Measurements from ENCODE around the gene CHST14. TPM values are rescaled to one million over a fixed set of nuclear protein-coding genes. Genes with fewer than 3 reads are reported as not detected.
"Not testable (repeated sequence)": the region's sequence is repeated elsewhere in the genome, so short reads cannot be mapped to it uniquely, and the experiment has no call there.

Gene CHST14
- total RNA-seq, 1 donor from 2014 or later: 3.9 TPM

GRCh38 chr15:40452296-40453090 is 18.3 kb upstream of the CHST14 start:
- TF ChIP-seq CTCF (IDR thresholded peaks at IDR 0.05; ENCODE audit: partially characterized antibody, unreplicated experiment): no peak
- DNase-seq: no peak
- Mint-ChIP-seq H3K4me3 (ENCODE audit: unreplicated experiment) (no peak overlapping the region), H3K27me3 (ENCODE audit: unreplicated experiment) (peaks cover 3% of the 10 kb centered on the region), H3K4me1 (ENCODE audit: low read depth, unreplicated experiment) (peaks cover 24% of the 10 kb centered on the region), H3K36me3 (ENCODE audit: unreplicated experiment) (no peaks in the 10 kb centered on the region), H3K9me3 (ENCODE audit: unreplicated experiment) (peaks cover 5% of the 10 kb centered on the region), H3K27ac (ENCODE audit: unreplicated experiment) (no peak overlapping the region)

GRCh38 chr15:40453941-40454340 is 16.8 kb upstream of the CHST14 start:
- not testable (repeated sequence) for H3K36me3 Mint-ChIP-seq (ENCODE audit: unreplicated experiment); H3K27me3 Mint-ChIP-seq (ENCODE audit: unreplicated experiment); H3K27ac Mint-ChIP-seq (ENCODE audit: unreplicated experiment); DNase-seq; H3K4me3 Mint-ChIP-seq (ENCODE audit: unreplicated experiment); H3K9me3 Mint-ChIP-seq (ENCODE audit: unreplicated experiment)
- peaks cover 27% of the 10 kb centered on the region for H3K4me1 Mint-ChIP-seq (ENCODE audit: low read depth, unreplicated experiment)

- peaks cover 3% of the 10 kb centered on the region for H3K27me3 Mint-ChIP-seq (ENCODE audit: unreplicated experiment)
- TF ChIP-seq CTCF (IDR thresholded peaks at IDR 0.05; ENCODE audit: partially characterized antibody, unreplicated experiment): no peak
- no peak overlapping the region for H3K4me3 Mint-ChIP-seq (ENCODE audit: unreplicated experiment)
- H3K27ac Mint-ChIP-seq (ENCODE audit: unreplicated experiment): peak overlapping the region; percentile 48
- H3K36me3 Mint-ChIP-seq (ENCODE audit: unreplicated experiment): no peaks in the 10 kb centered on the region
- H3K9me3 Mint-ChIP-seq (ENCODE audit: unreplicated experiment): peaks cover 7% of the 10 kb centered on the region
- DNase-seq: no peak
- H3K4me1 Mint-ChIP-seq (ENCODE audit: low read depth, unreplicated experiment): peaks cover 27% of the 10 kb centered on the region
These were observed 15.8 kb upstream of the CHST14 start for GRCh38 chr15:40454904-40455391.

- Mint-ChIP-seq H3K27me3 (ENCODE audit: unreplicated experiment) (peaks cover 6% of the 10 kb centered on the region), H3K27ac (ENCODE audit: unreplicated experiment) (no peak overlapping the region), H3K4me3 (ENCODE audit: unreplicated experiment) (no peak overlapping the region), H3K36me3 (ENCODE audit: unreplicated experiment) (no peaks in the 10 kb centered on the region), H3K9me3 (ENCODE audit: unreplicated experiment) (peaks cover 7% of the 10 kb centered on the region), H3K4me1 (ENCODE audit: low read depth, unreplicated experiment) (peaks cover 27% of the 10 kb centered on the region)
- DNase-seq: no peak
- TF ChIP-seq CTCF (IDR thresholded peaks at IDR 0.05; ENCODE audit: partially characterized antibody, unreplicated experiment): no peak
These were observed 14.5 kb upstream of the CHST14 start for GRCh38 chr15:40456299-40456712.

GRCh38 chr15:40456738-40457137 is 14.0 kb upstream of the CHST14 start:
- H3K27me3 Mint-ChIP-seq (ENCODE audit: unreplicated experiment): peaks cover 6% of the 10 kb centered on the region
- DNase-seq: no peak
- peaks cover 7% of the 10 kb centered on the region for H3K9me3 Mint-ChIP-seq (ENCODE audit: unreplicated experiment)
- H3K36me3 Mint-ChIP-seq (ENCODE audit: unreplicated experiment): no peaks in the 10 kb centered on the region
- H3K27ac Mint-ChIP-seq (ENCODE audit: unreplicated experiment): no peak overlapping the region
- H3K4me1 Mint-ChIP-seq (ENCODE audit: low read depth, unreplicated experiment): peaks cover 27% of the 10 kb centered on the region
- no peak for TF ChIP-seq CTCF (IDR thresholded peaks at IDR 0.05; ENCODE audit: partially characterized antibody, unreplicated experiment)
- H3K4me3 Mint-ChIP-seq (ENCODE audit: unreplicated experiment): no peak overlapping the region
